KMS-11 (cell line): ENCODE data around the gene SGSM1.
"Not testable (repeated sequence)": the region's sequence is repeated elsewhere in the genome, so short reads cannot be mapped to it uniquely, and the experiment has no call there.

Source experiments
- H2AFZ ChIP-seq: fragments of 200-600 bp; sonication (generic); 2 replicates; pipeline ENCODE4 v1.6.1; 2016; ENCODE audit warnings: antibody characterized with exemption, mixed run types, low read depth
- H3K27ac ChIP-seq: fragments of 200-600 bp; sonication (generic); 2 replicates; pipeline ENCODE4 v1.6.1; 2016; ENCODE audit warnings: mild to moderate bottlenecking, mixed run types
- H3K27me3 ChIP-seq: fragments of 200-600 bp; sonication (generic); 2 replicates; pipeline ENCODE4 v1.6.1; 2017; ENCODE audit warnings: mild to moderate bottlenecking, low read depth, mixed run types, moderate library complexity; ENCODE audit not compliant: insufficient read depth
- H3K36me3 ChIP-seq: fragments of 200-600 bp; sonication (generic); 2 replicates; pipeline ENCODE4 v1.6.1; 2017; ENCODE audit warnings: mild to moderate bottlenecking, mixed run types; ENCODE audit not compliant: insufficient read depth
- H3K4me1 ChIP-seq: fragments of 200-600 bp; sonication (generic); 2 replicates; pipeline ENCODE4 v1.6.1; 2016; ENCODE audit warnings: mild to moderate bottlenecking, low read depth, mixed run types; ENCODE audit not compliant: poor library complexity, severe bottlenecking
- H3K4me2 ChIP-seq: fragments of 200-600 bp; sonication (generic); 2 replicates; pipeline ENCODE4 v1.7.0; 2016; ENCODE audit warnings: mild to moderate bottlenecking, mixed run types
- H3K4me3 ChIP-seq: fragments of 200-600 bp; sonication (generic); IDR thresholded peaks from 2 replicates; pipeline ENCODE4 v1.6.1; 2017; ENCODE audit warnings: low read depth, low read length, mixed read lengths; ENCODE audit not compliant: insufficient read depth
- H3K79me2 ChIP-seq: fragments of 200-600 bp; sonication (generic); 2 replicates; pipeline ENCODE4 v1.6.1; 2016; ENCODE audit warnings: low read depth, mixed run types; ENCODE audit not compliant: insufficient read depth
- H3K9ac ChIP-seq: fragments of 200-600 bp; sonication (generic); 2 replicates; pipeline ENCODE4 v1.6.1; 2016; ENCODE audit warnings: mild to moderate bottlenecking, mixed run types
- H4K20me1 ChIP-seq: fragments of 200-600 bp; sonication (generic); 2 replicates; pipeline ENCODE4 v1.6.1; 2016; ENCODE audit warnings: mild to moderate bottlenecking, mixed run types; ENCODE audit not compliant: insufficient read depth
- TF ChIP-seq, protein P1 (sequence below): fragments of 200-600 bp; sonication (generic); conservative IDR thresholded peaks from 2 replicates; pipeline ENCODE4 v1.6.1; 2017; ENCODE audit warnings: low read depth, mild to moderate bottlenecking, antibody characterized with exemption, low read length, moderate library complexity, mixed read lengths

SGSM1 gene

DNA sequence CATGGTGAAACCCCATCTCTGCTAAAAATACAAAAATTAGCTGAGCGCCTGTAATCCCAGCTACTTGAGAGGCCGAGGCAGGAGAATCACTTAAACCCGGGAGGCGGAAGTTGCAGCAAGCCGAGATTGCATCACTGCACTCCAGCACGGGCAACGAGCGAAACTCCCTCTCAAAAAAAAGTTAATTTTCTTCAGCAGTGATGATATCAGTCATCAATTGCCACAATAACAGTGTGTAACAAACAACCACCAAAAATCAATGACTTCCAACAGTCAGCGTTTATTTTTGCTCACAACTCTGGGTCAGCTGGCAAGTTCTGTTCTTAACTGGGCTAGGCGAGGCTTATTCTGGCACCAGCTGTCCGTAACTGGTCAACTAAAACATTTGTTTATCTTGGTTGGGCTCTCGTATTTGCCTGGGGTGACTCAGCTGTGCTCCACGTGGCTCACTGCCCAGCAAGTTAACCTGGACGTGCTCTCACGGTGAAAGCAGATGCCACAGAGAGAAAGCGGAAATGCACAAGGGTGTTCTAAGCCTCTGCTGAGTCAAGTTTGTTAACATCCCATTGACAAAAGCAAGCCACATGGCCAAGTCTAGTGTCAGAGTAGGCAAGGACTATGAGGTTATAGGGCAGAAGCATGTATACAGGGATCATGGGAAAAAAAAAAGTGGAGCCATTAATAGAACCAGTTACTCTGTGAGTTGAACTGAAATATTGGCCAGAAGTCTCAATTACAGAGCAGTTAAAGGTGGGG, 88.4 kb downstream of the SGSM1 start:
- TF ChIP-seq, protein P1, sequence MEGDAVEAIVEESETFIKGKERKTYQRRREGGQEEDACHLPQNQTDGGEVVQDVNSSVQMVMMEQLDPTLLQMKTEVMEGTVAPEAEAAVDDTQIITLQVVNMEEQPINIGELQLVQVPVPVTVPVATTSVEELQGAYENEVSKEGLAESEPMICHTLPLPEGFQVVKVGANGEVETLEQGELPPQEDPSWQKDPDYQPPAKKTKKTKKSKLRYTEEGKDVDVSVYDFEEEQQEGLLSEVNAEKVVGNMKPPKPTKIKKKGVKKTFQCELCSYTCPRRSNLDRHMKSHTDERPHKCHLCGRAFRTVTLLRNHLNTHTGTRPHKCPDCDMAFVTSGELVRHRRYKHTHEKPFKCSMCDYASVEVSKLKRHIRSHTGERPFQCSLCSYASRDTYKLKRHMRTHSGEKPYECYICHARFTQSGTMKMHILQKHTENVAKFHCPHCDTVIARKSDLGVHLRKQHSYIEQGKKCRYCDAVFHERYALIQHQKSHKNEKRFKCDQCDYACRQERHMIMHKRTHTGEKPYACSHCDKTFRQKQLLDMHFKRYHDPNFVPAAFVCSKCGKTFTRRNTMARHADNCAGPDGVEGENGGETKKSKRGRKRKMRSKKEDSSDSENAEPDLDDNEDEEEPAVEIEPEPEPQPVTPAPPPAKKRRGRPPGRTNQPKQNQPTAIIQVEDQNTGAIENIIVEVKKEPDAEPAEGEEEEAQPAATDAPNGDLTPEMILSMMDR, result no peak
- H3K36me3 ChIP-seq, result no peaks in the 10 kb centered on the region
- no peaks in the 10 kb centered on the region for H3K27me3 ChIP-seq
- H3K79me2 ChIP-seq, result no peaks in the 10 kb centered on the region
- H3K9ac ChIP-seq, result no peak overlapping the region
- no peak overlapping the region for H3K4me2 ChIP-seq
- no peak overlapping the region for H3K4me3 ChIP-seq
- H2AFZ ChIP-seq, result no peak overlapping the region
- no peak overlapping the region for H3K27ac ChIP-seq
- no peaks in the 10 kb centered on the region for H3K4me1 ChIP-seq
- no peaks in the 10 kb centered on the region for H4K20me1 ChIP-seq

DNA sequence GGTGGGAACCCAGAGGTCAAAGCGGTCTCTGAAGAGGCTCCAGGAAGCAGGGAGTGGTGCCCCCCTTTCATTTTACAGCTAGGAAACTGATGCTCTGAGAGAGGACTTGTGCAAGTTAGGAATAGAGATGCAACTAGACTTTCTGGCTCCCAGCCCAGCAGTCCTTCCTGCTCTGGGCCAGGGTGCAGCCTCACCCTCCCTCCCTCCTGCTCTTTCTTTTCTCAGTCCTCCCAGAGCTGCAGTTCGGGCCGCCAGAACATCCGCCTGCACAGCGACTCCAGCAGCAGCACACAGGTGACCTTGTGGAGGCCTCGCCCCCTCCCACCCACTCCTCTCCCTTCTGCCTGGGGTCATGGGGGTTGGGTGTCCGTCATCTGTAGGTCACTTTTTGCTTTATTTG, 89.0 kb downstream of the SGSM1 start:
- no peaks in the 10 kb centered on the region for H3K79me2 ChIP-seq
- no peak overlapping the region for H3K9ac ChIP-seq
- no peak overlapping the region for H3K4me3 ChIP-seq
- no peak overlapping the region for H2AFZ ChIP-seq
- H3K4me1 ChIP-seq, result no peaks in the 10 kb centered on the region
- no peak overlapping the region for H3K4me2 ChIP-seq
- H3K27ac ChIP-seq, result no peak overlapping the region
- TF ChIP-seq, protein P1, result no peak
- H3K27me3 ChIP-seq, result no peaks in the 10 kb centered on the region
- no peaks in the 10 kb centered on the region for H4K20me1 ChIP-seq
- H3K36me3 ChIP-seq, result no peaks in the 10 kb centered on the region

DNA sequence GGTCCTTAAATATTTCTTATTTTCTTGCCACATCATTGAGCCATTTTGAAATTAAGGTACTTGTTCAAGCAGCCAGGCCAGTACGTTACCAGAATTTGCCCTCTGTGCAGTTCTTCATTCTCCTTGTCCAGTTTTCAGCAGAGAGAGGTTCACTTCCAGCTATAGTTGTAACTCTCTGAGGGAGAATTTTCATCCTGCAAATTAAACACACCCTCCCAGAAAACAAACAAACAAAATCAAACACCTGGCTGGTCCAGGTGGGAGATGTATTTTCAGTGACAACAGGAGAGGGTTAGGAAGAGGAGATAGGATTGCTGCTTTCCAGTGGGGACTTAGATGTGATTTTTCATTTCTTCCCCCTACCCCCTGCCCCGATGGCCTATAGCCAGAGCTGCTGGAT, 95.4 kb downstream of the SGSM1 start:
- Histone ChIP-seq H4K20me1 (no peaks in the 10 kb centered on the region), H3K4me1 (no peaks in the 10 kb centered on the region), H3K27me3 (no peaks in the 10 kb centered on the region), H3K27ac (no peak overlapping the region), H3K4me3 (no peak overlapping the region), H3K36me3 (no peaks in the 10 kb centered on the region), H3K9ac (no peak overlapping the region), H2AFZ (no peak overlapping the region), H3K4me2 (no peak overlapping the region), H3K79me2 (no peaks in the 10 kb centered on the region)
- TF ChIP-seq, protein P1, result no peak

DNA sequence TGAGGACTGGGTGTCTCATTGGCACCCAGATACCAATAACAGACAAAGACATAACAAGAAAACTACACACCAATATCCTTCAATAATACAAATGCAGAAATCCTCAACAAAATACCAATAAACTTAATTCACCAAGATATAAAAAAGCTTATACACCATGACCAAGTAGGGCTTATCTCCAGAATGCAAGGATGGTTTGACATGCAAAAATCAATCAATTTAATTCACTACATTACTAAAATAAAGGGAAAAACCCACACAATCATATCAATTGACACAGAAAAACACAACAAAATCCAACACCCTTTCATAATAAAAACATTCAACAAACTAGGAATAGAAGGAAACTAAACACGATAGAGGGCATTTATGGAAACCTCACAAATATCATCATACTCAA, 99.9 kb downstream of the SGSM1 start:
- no peaks in the 10 kb centered on the region for H4K20me1 ChIP-seq
- TF ChIP-seq, protein P1, result no peak
- no peaks in the 10 kb centered on the region for H3K79me2 ChIP-seq
- no peak overlapping the region for H2AFZ ChIP-seq
- H3K27ac ChIP-seq, result no peak overlapping the region
- no peak overlapping the region for H3K4me3 ChIP-seq
- no peaks in the 10 kb centered on the region for H3K27me3 ChIP-seq
- H3K9ac ChIP-seq, result no peak overlapping the region
- no peak overlapping the region for H3K4me2 ChIP-seq
- H3K4me1 ChIP-seq, result no peaks in the 10 kb centered on the region
- no peaks in the 10 kb centered on the region for H3K36me3 ChIP-seq

DNA sequence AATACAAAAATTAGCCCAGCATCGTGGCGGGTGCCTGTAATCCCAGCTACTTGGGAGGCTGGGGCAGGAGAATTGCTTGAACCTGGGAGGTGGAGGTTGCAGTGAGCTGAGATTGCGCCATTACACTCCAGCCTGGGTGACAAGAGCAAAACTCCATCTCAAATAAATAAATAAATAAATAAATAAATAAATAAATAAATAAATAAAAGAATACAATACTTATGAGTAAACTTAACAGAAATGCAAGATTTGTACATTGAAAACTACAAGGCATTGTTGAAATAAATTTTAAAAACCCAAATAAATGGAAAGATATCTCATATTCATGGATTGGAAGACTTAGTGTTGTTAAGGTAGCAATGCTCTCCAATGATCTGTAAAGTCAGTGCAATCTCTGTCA, 101.1 kb downstream of the SGSM1 start:
- H2AFZ ChIP-seq, H3K9ac ChIP-seq, H3K27ac ChIP-seq, H3K4me3 ChIP-seq, H3K4me2 ChIP-seq, H4K20me1 ChIP-seq, H3K27me3 ChIP-seq, H3K36me3 ChIP-seq, H3K4me1 ChIP-seq, H3K79me2 ChIP-seq: not testable (repeated sequence)
